HFF-Myc (cell line): ENCODE results near the gene LYRM9.

Experiments
- DNase-seq: peaks from one replicate; pipeline ENCODE4 v3.0.0-alpha.2; 2011; ENCODE audit warnings: low read depth; ENCODE audit errors: extremely low read depth
- H3K4me3 ChIP-seq: replicated peaks from 2 replicates; pipeline ENCODE4 v1.5.1; 2011; ENCODE audit warnings: low read depth, mild to moderate bottlenecking, control low read depth, low read length
- CTCF ChIP-seq: IDR thresholded peaks from 2 replicates; pipeline ENCODE4 v1.5.1; 2012; ENCODE audit warnings: mild to moderate bottlenecking, low read depth, low read length, control low read depth; ENCODE audit errors: missing control alignments

The LYRM9 gene

GRCh38 chr17:27892866-27893769 lies at the start of gene LYRM9:
Gene LYRM9 (minus strand): TSS chr17:27893365. CDS start chr17:27882694, 10,671 bp downstream.
- peak; percentile 76 for TF ChIP-seq CTCF
- DNase-seq: peak; percentile 32
- H3K4me3 ChIP-seq: peak within 1 kb of the TSS; percentile 49

- H3K4me3 ChIP-seq: no peak overlapping the region
- DNase-seq: no peak
- no peak for TF ChIP-seq CTCF
Measured at GRCh38 chr17:27940503-27941428, 47.6 kb upstream of the LYRM9 start.

- DNase-seq: no peak
- no peak for TF ChIP-seq CTCF
- H3K4me3 ChIP-seq: no peak overlapping the region
Measured at GRCh38 chr17:27939474-27940465, 46.6 kb upstream of the LYRM9 start.

- no peak for TF ChIP-seq CTCF
- H3K4me3 ChIP-seq: no peak overlapping the region
- DNase-seq: no peak
Measured at GRCh38 chr17:27938864-27939263, 45.7 kb upstream of the LYRM9 start.

- H3K4me3 ChIP-seq: no peak overlapping the region
- no peak for DNase-seq
- no peak for TF ChIP-seq CTCF
Measured at GRCh38 chr17:27938241-27938640, 45.1 kb upstream of the LYRM9 start.

- no peak for TF ChIP-seq CTCF
- H3K4me3 ChIP-seq: no peak overlapping the region
- no peak for DNase-seq
Measured at GRCh38 chr17:27937025-27937546, 43.9 kb upstream of the LYRM9 start.
